ENCODE results near the gene RFLNA.

DNA sequence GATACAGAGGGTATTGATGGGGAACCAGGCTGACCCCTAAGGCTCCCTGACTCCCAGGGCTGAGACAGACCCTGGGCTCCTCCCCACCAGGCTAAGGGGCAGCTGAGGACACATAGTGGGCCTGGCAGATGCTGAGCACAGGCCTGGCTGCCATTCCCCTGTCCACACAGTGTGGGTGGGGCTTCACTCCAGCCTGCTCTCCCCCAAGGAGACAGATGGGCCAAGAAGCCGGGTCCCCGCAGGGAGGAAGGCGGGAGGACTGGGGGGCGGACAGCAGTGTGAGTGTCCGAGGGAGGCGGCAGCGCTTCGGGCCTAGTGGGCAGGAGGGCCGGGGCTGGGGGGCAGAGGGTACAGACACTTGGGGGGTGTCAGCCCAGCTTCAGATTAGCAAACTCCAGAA is 32.0 kb downstream of the RFLNA start:
- TF ChIP-seq CTCF (IDR thresholded peaks at IDR 0.05; ENCODE audit: poor library complexity) (no peak), EZH2 (IDR thresholded peaks at IDR 0.05; ENCODE audit: borderline replicate concordance) (no peak)
